ENCODE results near the gene ITGA7.

The ITGA7 gene

GRCh38 chr12:55679691-55680090 is 28.0 kb downstream of the ITGA7 start:
- Histone ChIP-seq H2BK120ac (ENCODE audit: insufficient read depth, low read length, poor library complexity) (no peak overlapping the region), H4K12ac (ENCODE audit: low read depth, low read length) (no peak overlapping the region), H3K4me1 (ENCODE audit: control insufficient read depth in 1 of 2, insufficient read depth in 2 of 2, low read length in 2 of 2) (peaks cover 0 to 2% of the 10 kb centered on the region in 2 experiments), H2BK12ac (ENCODE audit: low read length) (no peak overlapping the region), H3K9ac (ENCODE audit: low read length) (no peak overlapping the region), H3K36me3 (ENCODE audit: control insufficient read depth in 1 of 2, insufficient read depth in 2 of 2, low read length in 2 of 2) (no peaks in the 10 kb centered on the region), H3K79me1 (ENCODE audit: low read length) (no peaks in the 10 kb centered on the region), H2AFZ (ENCODE audit: insufficient read depth, low read length, poor library complexity) (no peak overlapping the region), H3K9me3 (ENCODE audit: insufficient read depth, low read depth, low read length) (no peaks in the 10 kb centered on the region), H3K27me3 (ENCODE audit: insufficient read depth, low read length) (no peaks in the 10 kb centered on the region), H3K18ac (ENCODE audit: low read length) (no peak overlapping the region), H2BK5ac (ENCODE audit: low read depth, low read length, poor library complexity) (no peak overlapping the region), H3K79me2 (ENCODE audit: control insufficient read depth, insufficient read depth, low read length, poor library complexity) (no peaks in the 10 kb centered on the region), H3K14ac (ENCODE audit: low read length) (no peak overlapping the region), H2AK5ac (ENCODE audit: low read length) (no peak overlapping the region), H3K4me3 (ENCODE audit: low read depth, low read length) (no peak overlapping the region), H3K4ac (ENCODE audit: low read depth, low read length) (no peak overlapping the region), H4K91ac (ENCODE audit: low read depth, low read length) (no peak overlapping the region), H4K8ac (ENCODE audit: low read depth, low read length) (no peak overlapping the region), H3K23ac (ENCODE audit: low read length) (no peak overlapping the region), H3K27ac (ENCODE audit: low read depth, low read length) (no peak overlapping the region), H3K4me2 (ENCODE audit: low read length) (no peak overlapping the region)
- no CpG with 5 or more reads among the region's 5 CpGs for WGBS (ENCODE audit: extremely low coverage, insufficient coverage, insufficient read length)
- DNase-seq: no peak

- Histone ChIP-seq H2AK5ac (ENCODE audit: low read length) (no peak overlapping the region), H2AFZ (ENCODE audit: insufficient read depth, low read length, poor library complexity) (no peak overlapping the region), H2BK120ac (ENCODE audit: insufficient read depth, low read length, poor library complexity) (no peak overlapping the region), H3K4me3 (ENCODE audit: low read depth, low read length) (no peak overlapping the region), H3K27ac (ENCODE audit: low read depth, low read length) (no peak overlapping the region), H2BK12ac (ENCODE audit: low read length) (no peak overlapping the region), H2BK5ac (ENCODE audit: low read depth, low read length, poor library complexity) (no peak overlapping the region), H3K14ac (ENCODE audit: low read length) (no peak overlapping the region), H3K79me1 (ENCODE audit: low read length) (no peaks in the 10 kb centered on the region), H4K12ac (ENCODE audit: low read depth, low read length) (no peak overlapping the region), H3K27me3 (ENCODE audit: insufficient read depth, low read length) (no peaks in the 10 kb centered on the region), H3K4me1 (ENCODE audit: control insufficient read depth in 1 of 2, insufficient read depth in 2 of 2, low read length in 2 of 2) (peaks cover 0 to 2% of the 10 kb centered on the region in 2 experiments), H3K4me2 (ENCODE audit: low read length) (no peak overlapping the region), H3K9ac (ENCODE audit: low read length) (no peak overlapping the region), H3K18ac (ENCODE audit: low read length) (no peak overlapping the region), H4K8ac (ENCODE audit: low read depth, low read length) (no peak overlapping the region), H3K23ac (ENCODE audit: low read length) (no peak overlapping the region), H3K4ac (ENCODE audit: low read depth, low read length) (no peak overlapping the region), H3K9me3 (ENCODE audit: insufficient read depth, low read depth, low read length) (no peaks in the 10 kb centered on the region), H3K36me3 (ENCODE audit: control insufficient read depth in 1 of 2, insufficient read depth in 2 of 2, low read length in 2 of 2) (no peaks in the 10 kb centered on the region), H3K79me2 (ENCODE audit: control insufficient read depth, insufficient read depth, low read length, poor library complexity) (no peaks in the 10 kb centered on the region), H4K91ac (ENCODE audit: low read depth, low read length) (no peak overlapping the region)
- peak in 1 of 2 donors; percentile 26 for DNase-seq
- WGBS (ENCODE audit: extremely low coverage, insufficient coverage, insufficient read length): 100% methylated on average over 1 of the region's 6 CpGs
Observed at GRCh38 chr12:55676707-55677106, 31.0 kb downstream of the ITGA7 start.

GRCh38 chr12:55675666-55676065 is 32.0 kb downstream of the ITGA7 start:
- H3K79me1 ChIP-seq (ENCODE audit: low read length): no peaks in the 10 kb centered on the region
- no peaks in the 10 kb centered on the region for H3K36me3 ChIP-seq (ENCODE audit: control insufficient read depth in 1 of 2, insufficient read depth in 2 of 2, low read length in 2 of 2)
- no peak for DNase-seq
- H3K9ac ChIP-seq (ENCODE audit: low read length): no peak overlapping the region
- H3K27ac ChIP-seq (ENCODE audit: low read depth, low read length): no peak overlapping the region
- no peak overlapping the region for H3K4me3 ChIP-seq (ENCODE audit: low read depth, low read length)
- H3K4ac ChIP-seq (ENCODE audit: low read depth, low read length): no peak overlapping the region
- H2BK120ac ChIP-seq (ENCODE audit: insufficient read depth, low read length, poor library complexity): no peak overlapping the region
- no peak overlapping the region for H3K14ac ChIP-seq (ENCODE audit: low read length)
- H3K9me3 ChIP-seq (ENCODE audit: insufficient read depth, low read depth, low read length): no peaks in the 10 kb centered on the region
- no peak overlapping the region for H4K8ac ChIP-seq (ENCODE audit: low read depth, low read length)
- H4K91ac ChIP-seq (ENCODE audit: low read depth, low read length): no peak overlapping the region
- no peak overlapping the region for H2AK5ac ChIP-seq (ENCODE audit: low read length)
- H3K18ac ChIP-seq (ENCODE audit: low read length): no peak overlapping the region
- no peak overlapping the region for H4K12ac ChIP-seq (ENCODE audit: low read depth, low read length)
- H2AFZ ChIP-seq (ENCODE audit: insufficient read depth, low read length, poor library complexity): no peak overlapping the region
- no peak overlapping the region for H3K4me2 ChIP-seq (ENCODE audit: low read length)
- no peak overlapping the region for H3K23ac ChIP-seq (ENCODE audit: low read length)
- no peak overlapping the region for H2BK12ac ChIP-seq (ENCODE audit: low read length)
- no CpG with 5 or more reads among the region's 8 CpGs for WGBS (ENCODE audit: extremely low coverage, insufficient coverage, insufficient read length)
- no peaks in the 10 kb centered on the region for H3K79me2 ChIP-seq (ENCODE audit: control insufficient read depth, insufficient read depth, low read length, poor library complexity)
- H3K27me3 ChIP-seq (ENCODE audit: insufficient read depth, low read length): no peaks in the 10 kb centered on the region
- H2BK5ac ChIP-seq (ENCODE audit: low read depth, low read length, poor library complexity): no peak overlapping the region
- H3K4me1 ChIP-seq (ENCODE audit: control insufficient read depth in 1 of 2, insufficient read depth in 2 of 2, low read length in 2 of 2): no peaks in the 10 kb centered on the region

- no peaks in the 10 kb centered on the region for H3K27me3 ChIP-seq (ENCODE audit: insufficient read depth, low read length)
- no peak overlapping the region for H3K23ac ChIP-seq (ENCODE audit: low read length)
- no peaks in the 10 kb centered on the region for H3K79me1 ChIP-seq (ENCODE audit: low read length)
- H3K4me3 ChIP-seq (ENCODE audit: low read depth, low read length): no peak overlapping the region
- no peak overlapping the region for H2BK12ac ChIP-seq (ENCODE audit: low read length)
- H3K14ac ChIP-seq (ENCODE audit: low read length): no peak overlapping the region
- no peak overlapping the region for H2BK5ac ChIP-seq (ENCODE audit: low read depth, low read length, poor library complexity)
- no peak overlapping the region for H3K18ac ChIP-seq (ENCODE audit: low read length)
- H2AK5ac ChIP-seq (ENCODE audit: low read length): no peak overlapping the region
- H3K27ac ChIP-seq (ENCODE audit: low read depth, low read length): no peak overlapping the region
- no peaks in the 10 kb centered on the region for H3K9me3 ChIP-seq (ENCODE audit: insufficient read depth, low read depth, low read length)
- H2AFZ ChIP-seq (ENCODE audit: insufficient read depth, low read length, poor library complexity): no peak overlapping the region
- no peaks in the 10 kb centered on the region for H3K4me1 ChIP-seq (ENCODE audit: control insufficient read depth in 1 of 2, insufficient read depth in 2 of 2, low read length in 2 of 2)
- H3K4ac ChIP-seq (ENCODE audit: low read depth, low read length): no peak overlapping the region
- no peak overlapping the region for H2BK120ac ChIP-seq (ENCODE audit: insufficient read depth, low read length, poor library complexity)
- H3K9ac ChIP-seq (ENCODE audit: low read length): no peak overlapping the region
- no peak for DNase-seq
- no peaks in the 10 kb centered on the region for H3K36me3 ChIP-seq (ENCODE audit: control insufficient read depth in 1 of 2, insufficient read depth in 2 of 2, low read length in 2 of 2)
- H3K79me2 ChIP-seq (ENCODE audit: control insufficient read depth, insufficient read depth, low read length, poor library complexity): no peaks in the 10 kb centered on the region
- no peak overlapping the region for H3K4me2 ChIP-seq (ENCODE audit: low read length)
- no peak overlapping the region for H4K8ac ChIP-seq (ENCODE audit: low read depth, low read length)
- H4K12ac ChIP-seq (ENCODE audit: low read depth, low read length): no peak overlapping the region
- no peak overlapping the region for H4K91ac ChIP-seq (ENCODE audit: low read depth, low read length)
Observed at GRCh38 chr12:55673638-55674037, 34.1 kb downstream of the ITGA7 start.
